Activated CD8-positive, alpha-beta memory T cell treated with anti-CD3 and anti-CD28 coated beads, Interleukin-2, amount 10 ng/mL, durations not matched to agents 7 days and 5 days (primary cell): Measurements from ENCODE around the gene RTN4R. TPM values are rescaled to one million over a fixed set of nuclear protein-coding genes. Genes with fewer than 3 reads are reported as not detected.

ENCODE experiments used
- ATAC-seq: fragments of 150-1000 bp; cut with Tn5 transposase; one replicate; pipeline ENCODE4 v1.10.0; 2021; ENCODE audit warnings: moderate library complexity
- CTCF ChIA-PET: fragments of 350-600 bp; sonication (Branson Sonifier 250); formaldehyde crosslinking; loops from one replicate; lab custom pipeline; 2021; ENCODE audit warnings: antibody characterized with exemption; lab: Charles Lee
- DNase-seq: peaks from one replicate; pipeline ENCODE4 v3.0.0-alpha.2; 2020
- H3K27ac Mint-ChIP-seq: one replicate; pipeline ENCODE4 v1.8.0; 2021; ENCODE audit warnings: mild to moderate bottlenecking, mixed read lengths
- H3K27me3 Mint-ChIP-seq: one replicate; pipeline ENCODE4 v1.8.0; 2021; ENCODE audit warnings: mixed read lengths
- H3K36me3 Mint-ChIP-seq: one replicate; pipeline ENCODE4 v1.8.0; 2021; ENCODE audit warnings: mild to moderate bottlenecking, mixed read lengths
- H3K4me1 Mint-ChIP-seq: one replicate; pipeline ENCODE4 v1.8.0; 2021; ENCODE audit warnings: mixed read lengths
- H3K4me3 Mint-ChIP-seq: one replicate; pipeline ENCODE4 v1.8.0; 2021; ENCODE audit warnings: mild to moderate bottlenecking, moderate library complexity, mixed read lengths
- H3K9me3 Mint-ChIP-seq: one replicate; pipeline ENCODE4 v1.8.0; 2022; ENCODE audit warnings: low read depth, mixed read lengths
- total RNA-seq, 2 experiments: library from RNA; stranded (reverse); gene quantifications; one replicate each; pipeline ENCODE4 v1.2.3, GENCODE V29; 2021

Gene RTN4R
- total RNA-seq, 2 experiments from 2014 or later = 1.4 to 2.5 TPM

GRCh38 chr22:20239676-20240446 is 28.3 kb downstream of the RTN4R start:
- Mint-ChIP-seq H3K27ac (peak overlapping the region; percentile 90), H3K27me3 (no peaks in the 10 kb centered on the region)

GRCh38 chr22:20238901-20239675 is 29.0 kb downstream of the RTN4R start:
- DNase-seq (peak; percentile 67), ATAC-seq (peak; percentile 43)
- Mint-ChIP-seq H3K4me3 (peak overlapping the region; percentile 55), H3K9me3 (no peaks in the 10 kb centered on the region), H3K36me3 (no peaks in the 10 kb centered on the region), H3K27me3 (no peaks in the 10 kb centered on the region), H3K4me1 (peaks cover 36% of the 10 kb centered on the region), H3K27ac (peak overlapping the region; percentile 90)
- CTCF ChIA-PET = interaction anchor here (1.1 to 3.6 kb wide), 15 partner anchors 9 to 285 kb away, joined by 3 to 47 read pairs (median 4); partner anchors contain the start of gene DGCR6L

More at GRCh38 chr22:20239676-20240446, 28.3 kb downstream of the RTN4R start:
- Mint-ChIP-seq H3K36me3 (no peaks in the 10 kb centered on the region), H3K4me1 (peaks cover 44% of the 10 kb centered on the region), H3K9me3 (no peaks in the 10 kb centered on the region), H3K4me3 (peak overlapping the region; percentile 55)
- CTCF ChIA-PET = interaction anchor here (0.6 to 3.6 kb wide), 6 partner anchors 10 to 178 kb away, joined by 4 to 47 read pairs (median 10); no protein-coding TSS in a partner anchor
- ATAC-seq (no peak), DNase-seq (no peak)

- ATAC-seq = peak; percentile 81
- peak; percentile 88 for DNase-seq
- Mint-ChIP-seq H3K4me1 (peaks cover 30% of the 10 kb centered on the region), H3K4me3 (peak overlapping the region; percentile 55), H3K36me3 (no peaks in the 10 kb centered on the region), H3K27ac (peak overlapping the region; percentile 90), H3K9me3 (no peaks in the 10 kb centered on the region), H3K27me3 (no peaks in the 10 kb centered on the region)
- CTCF ChIA-PET = interaction anchor here (0.7 to 3.6 kb wide), 18 partner anchors 9 to 285 kb away, joined by 3 to 47 read pairs (median 4); partner anchors contain the start of gene DGCR6L
These were observed 29.6 kb downstream of the RTN4R start for GRCh38 chr22:20238536-20238900.

- peak; percentile 77 for DNase-seq
- no peak overlapping the region for H3K4me3 Mint-ChIP-seq
- CTCF ChIA-PET = interaction anchor here (0.7 to 3.6 kb wide), 19 partner anchors 8 to 147 kb away, joined by 3 to 47 read pairs (median 4); partner anchors contain the start of gene DGCR6L
- H3K36me3 Mint-ChIP-seq = no peaks in the 10 kb centered on the region
- no peaks in the 10 kb centered on the region for H3K27me3 Mint-ChIP-seq
- peak; percentile 52 for ATAC-seq
- H3K9me3 Mint-ChIP-seq = no peaks in the 10 kb centered on the region
- peak overlapping the region; percentile 90 for H3K27ac Mint-ChIP-seq
- peaks cover 22% of the 10 kb centered on the region for H3K4me1 Mint-ChIP-seq
These were observed 30.4 kb downstream of the RTN4R start for GRCh38 chr22:20237480-20238440.

DNA sequence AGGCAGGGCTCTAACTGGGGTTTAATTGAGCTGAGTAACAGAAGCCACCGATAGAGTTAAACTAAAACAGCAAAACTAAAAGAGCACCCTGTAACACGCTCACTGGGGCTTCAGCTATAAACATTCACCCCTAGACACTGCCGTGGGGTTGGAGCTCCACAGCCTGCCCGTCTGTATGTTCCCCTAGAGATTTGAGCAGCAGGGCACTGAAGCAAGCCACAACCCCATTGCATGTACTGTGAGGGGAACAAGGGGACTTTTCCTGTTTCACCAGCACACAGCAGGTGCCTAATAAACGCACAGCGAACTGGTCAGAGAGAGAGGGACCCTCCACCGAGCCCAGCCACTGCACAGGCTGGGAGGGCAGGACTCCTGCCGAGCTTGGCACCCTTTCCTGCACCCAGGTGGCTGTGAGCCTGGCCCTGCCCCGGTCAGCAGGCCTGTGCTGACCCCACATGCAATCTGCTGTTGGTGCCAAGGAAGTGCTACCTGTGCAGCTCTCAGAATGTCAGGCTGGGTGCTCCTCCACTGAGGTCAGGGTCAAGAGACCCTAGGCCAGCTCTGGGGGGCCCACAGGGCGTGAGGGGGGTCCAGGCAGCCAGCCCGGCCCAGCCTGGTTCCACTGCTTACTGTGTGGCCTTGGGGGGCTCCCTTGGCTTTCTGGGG is 31.9 kb downstream of the RTN4R start:
- no peak overlapping the region for H3K4me3 Mint-ChIP-seq
- H3K36me3 Mint-ChIP-seq = no peaks in the 10 kb centered on the region
- ATAC-seq (no peak), DNase-seq (no peak)
- H3K9me3 Mint-ChIP-seq = no peaks in the 10 kb centered on the region
- CTCF ChIA-PET = interaction anchor here (1.5 kb wide), 1 partner anchor 47 kb away, joined by 4 read pairs; no protein-coding TSS in a partner anchor
- H3K27ac Mint-ChIP-seq = no peak overlapping the region
- H3K27me3 Mint-ChIP-seq = no peaks in the 10 kb centered on the region
- H3K4me1 Mint-ChIP-seq = peaks cover 16% of the 10 kb centered on the region

GRCh38 chr22:20235389-20235991 is 32.6 kb downstream of the RTN4R start:
- ATAC-seq (no peak), DNase-seq (no peak)
- Mint-ChIP-seq H3K4me1 (peaks cover 13% of the 10 kb centered on the region), H3K27ac (no peak overlapping the region), H3K27me3 (no peaks in the 10 kb centered on the region), H3K36me3 (no peaks in the 10 kb centered on the region), H3K4me3 (no peak overlapping the region), H3K9me3 (no peaks in the 10 kb centered on the region)
- CTCF ChIA-PET = no interaction called here

DNA sequence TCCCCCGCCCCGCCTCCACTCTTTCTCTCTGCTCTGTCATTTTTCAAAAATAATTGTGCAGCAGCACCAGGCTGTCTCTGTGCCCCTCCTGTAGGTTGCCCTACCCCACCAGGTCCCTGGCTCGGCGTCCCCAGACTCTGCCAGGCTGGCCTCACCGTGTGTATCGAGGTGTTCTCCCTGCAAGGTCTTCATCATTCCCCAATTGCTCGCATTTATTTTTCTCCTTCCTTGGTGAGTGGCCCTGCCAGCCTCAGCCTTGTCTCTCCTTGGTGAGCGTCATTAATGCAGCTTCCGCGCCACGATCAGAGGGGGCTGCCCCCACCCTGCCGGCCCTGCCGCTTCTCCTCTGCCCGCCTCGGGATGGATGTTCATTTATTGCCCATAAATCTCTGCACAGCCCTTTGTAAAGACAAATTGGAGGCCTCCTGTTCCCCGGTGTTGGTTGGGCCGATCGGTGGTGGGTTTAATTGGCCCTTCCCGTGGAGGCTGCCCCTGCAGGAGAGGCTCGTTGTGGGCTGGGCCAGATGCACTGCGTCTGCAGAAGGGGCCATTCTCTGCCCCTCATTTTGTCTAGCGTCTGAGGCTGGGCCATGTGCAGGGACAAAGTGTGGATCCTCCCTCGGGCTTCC is 33.2 kb downstream of the RTN4R start:
- no peaks in the 10 kb centered on the region for H3K36me3 Mint-ChIP-seq
- CTCF ChIA-PET = no interaction called here
- H3K4me1 Mint-ChIP-seq = peaks cover 13% of the 10 kb centered on the region
- ATAC-seq (no peak), DNase-seq (no peak)
- H3K27ac Mint-ChIP-seq = no peak overlapping the region
- no peak overlapping the region for H3K4me3 Mint-ChIP-seq
- H3K27me3 Mint-ChIP-seq = no peaks in the 10 kb centered on the region
- no peaks in the 10 kb centered on the region for H3K9me3 Mint-ChIP-seq

DNA sequence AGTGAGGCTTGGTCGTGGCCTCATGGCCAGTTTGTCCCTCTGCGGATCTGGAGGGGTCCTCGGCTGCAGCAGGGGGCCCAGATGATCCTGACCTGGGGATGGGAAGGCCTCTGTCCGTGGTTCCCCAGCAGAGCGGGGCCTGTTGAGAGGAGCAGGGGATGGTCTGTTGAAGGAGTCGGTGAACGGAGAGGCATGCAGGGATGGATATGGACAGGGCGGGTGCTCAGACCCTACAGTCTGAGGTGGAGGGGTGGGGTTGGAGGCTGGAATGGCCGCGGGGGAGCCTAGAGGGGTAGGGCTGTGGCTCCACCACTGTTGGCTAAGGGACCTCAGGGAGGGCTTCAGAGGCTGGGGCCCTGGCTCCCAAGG is 33.8 kb downstream of the RTN4R start:
- DNase-seq (no peak), ATAC-seq (no peak)
- H3K36me3 Mint-ChIP-seq = no peaks in the 10 kb centered on the region
- H3K4me3 Mint-ChIP-seq = no peak overlapping the region
- H3K9me3 Mint-ChIP-seq = no peaks in the 10 kb centered on the region
- H3K27me3 Mint-ChIP-seq = no peaks in the 10 kb centered on the region
- CTCF ChIA-PET = no interaction called here
- no peak overlapping the region for H3K27ac Mint-ChIP-seq
- peaks cover 7% of the 10 kb centered on the region for H3K4me1 Mint-ChIP-seq

DNA sequence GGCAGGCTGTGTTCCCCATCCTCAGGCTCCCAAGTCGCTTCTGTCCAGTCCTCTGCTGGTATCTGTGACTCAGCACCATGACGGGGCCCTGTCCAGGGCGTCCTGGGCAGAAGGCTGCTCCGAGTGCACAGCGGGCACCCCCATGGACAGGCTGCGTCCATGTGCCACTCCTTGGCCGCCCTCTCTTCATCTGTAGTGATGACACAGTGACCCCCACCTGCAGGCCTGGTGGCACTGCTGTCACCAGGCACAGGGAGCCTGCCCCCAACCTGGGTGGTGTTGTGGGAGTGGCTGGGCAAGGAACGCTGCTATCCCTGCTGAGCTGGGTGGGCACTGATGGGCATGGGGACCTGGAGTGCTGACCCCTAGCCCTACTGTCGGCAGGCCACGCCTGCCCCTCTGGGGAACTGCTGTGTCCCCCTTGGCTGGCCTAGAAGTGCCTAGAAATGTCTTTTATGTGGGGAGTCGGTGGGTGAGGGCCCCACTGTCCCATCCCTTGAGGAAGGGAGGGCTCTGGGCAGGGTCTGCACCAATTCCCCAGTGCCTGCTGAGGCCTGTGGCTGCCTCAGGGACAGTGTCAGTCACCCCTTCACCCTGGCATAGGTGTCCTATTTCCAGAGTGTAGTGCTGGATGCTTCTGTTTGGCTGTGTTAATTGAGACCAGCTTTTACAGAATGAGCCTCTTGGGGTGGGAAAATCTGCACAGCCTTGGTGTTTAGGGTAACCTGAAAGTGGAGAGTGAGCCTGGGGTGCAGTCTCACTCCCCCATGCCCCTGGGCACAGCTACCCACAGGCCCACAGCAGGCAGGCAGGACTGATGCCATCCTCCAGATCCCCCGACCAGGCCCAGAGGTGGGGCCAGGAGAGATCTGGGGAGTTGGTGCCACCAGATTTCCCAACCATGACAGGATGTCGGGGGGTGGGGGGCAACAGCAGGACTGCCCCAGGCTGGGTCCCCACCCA is 34.5 kb downstream of the RTN4R start:
- H3K27me3 Mint-ChIP-seq = no peaks in the 10 kb centered on the region
- no peak overlapping the region for H3K27ac Mint-ChIP-seq
- H3K36me3 Mint-ChIP-seq = no peaks in the 10 kb centered on the region
- DNase-seq = no peak
- ATAC-seq = no peak
- no peak overlapping the region for H3K4me3 Mint-ChIP-seq
- no peaks in the 10 kb centered on the region for H3K9me3 Mint-ChIP-seq
- peaks cover 5% of the 10 kb centered on the region for H3K4me1 Mint-ChIP-seq
- CTCF ChIA-PET = no interaction called here

- no peak for DNase-seq
- CTCF ChIA-PET = no interaction called here
- Mint-ChIP-seq H3K36me3 (no peaks in the 10 kb centered on the region), H3K27ac (no peak overlapping the region), H3K4me1 (peaks cover 3% of the 10 kb centered on the region), H3K9me3 (no peaks in the 10 kb centered on the region), H3K4me3 (no peak overlapping the region), H3K27me3 (no peaks in the 10 kb centered on the region)
- ATAC-seq = no peak
These were observed 35.3 kb downstream of the RTN4R start for GRCh38 chr22:20232781-20233180.

- CTCF ChIA-PET = no interaction called here
- H3K36me3 Mint-ChIP-seq = no peaks in the 10 kb centered on the region
- H3K4me3 Mint-ChIP-seq = no peak overlapping the region
- ATAC-seq = no peak
- H3K27ac Mint-ChIP-seq = no peak overlapping the region
- DNase-seq = no peak
- no peaks in the 10 kb centered on the region for H3K9me3 Mint-ChIP-seq
- H3K4me1 Mint-ChIP-seq = no peaks in the 10 kb centered on the region
- no peaks in the 10 kb centered on the region for H3K27me3 Mint-ChIP-seq
These were observed 35.9 kb downstream of the RTN4R start for GRCh38 chr22:20232237-20232598.
